HEK293T (cell line): Measurements from ENCODE around the gene ACTN4.

Experiments
- FOXK2 ChIP-seq: fragments of 450-650 bp; IDR thresholded peaks from 2 replicates; pipeline ENCODE4 v1.6.1; 2016; ENCODE audit warnings: mild to moderate bottlenecking
- FOXM1 ChIP-seq: fragments of 450-650 bp; IDR thresholded peaks from 2 replicates; pipeline ENCODE4 v1.6.1; 2017; ENCODE audit warnings: mild to moderate bottlenecking, borderline replicate concordance
- L3MBTL2 ChIP-seq: fragments of 450-650 bp; conservative IDR thresholded peaks from 2 replicates; pipeline ENCODE4 v1.6.1; 2016; ENCODE audit warnings: mild to moderate bottlenecking
- NFRKB ChIP-seq: fragments of 450-650 bp; IDR thresholded peaks from 2 replicates; pipeline ENCODE4 v1.6.1; 2016; ENCODE audit warnings: mild to moderate bottlenecking, moderate library complexity
- TARDBP ChIP-seq: fragments of 450-650 bp; IDR thresholded peaks from 2 replicates; pipeline ENCODE4 v1.6.1; 2016

DNA sequence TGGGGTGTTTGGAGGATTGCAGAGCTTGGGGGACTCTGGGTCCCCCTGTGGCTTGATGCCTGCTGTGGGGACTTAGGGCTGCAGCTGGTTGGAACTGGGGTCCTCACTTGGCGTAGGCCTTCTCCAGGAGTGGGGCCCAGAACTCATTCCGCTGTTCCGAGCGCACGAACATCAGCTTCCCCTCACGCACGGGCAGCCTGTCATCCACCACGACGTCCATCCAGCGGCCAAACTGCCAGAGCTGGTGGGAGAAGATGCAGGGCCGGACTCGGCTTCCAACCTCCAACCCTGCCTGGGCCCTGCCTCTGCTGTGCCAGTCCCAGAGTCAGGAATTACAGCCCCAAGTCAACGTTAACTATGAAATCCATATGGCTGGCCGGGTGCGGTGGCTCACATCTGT lies 94.2 kb downstream of the ACTN4 start:
- TF ChIP-seq L3MBTL2 (no peak), FOXK2 (no peak), TARDBP (no peak), NFRKB (no peak), FOXM1 (no peak)
